COLO668 (cell line): ENCODE results near the gene EPM2A.

Experiments
- DNase-seq: peaks from one replicate; lab custom pipeline; 2025; ENCODE audit not compliant: unreplicated experiment; lab: John Stamatoyannopoulos, UW

The EPM2A gene

GRCh38 chr6:145681965-145682364 is 53.4 kb downstream of the EPM2A start:
- no peak for DNase-seq

- DNase-seq: no peak
Measured at GRCh38 chr6:145673504-145673903, 61.8 kb downstream of the EPM2A start.

- no peak for DNase-seq
Measured at GRCh38 chr6:145670311-145670710, 65.0 kb downstream of the EPM2A start.

GRCh38 chr6:145669627-145670034 is 65.7 kb downstream of the EPM2A start:
- DNase-seq: no peak

- no peak for DNase-seq
Measured at GRCh38 chr6:145668844-145669243, 66.5 kb downstream of the EPM2A start.

- DNase-seq: no peak
Measured at GRCh38 chr6:145660676-145661075, 74.6 kb downstream of the EPM2A start.

- no peak for DNase-seq
Measured at GRCh38 chr6:145656128-145656527, 79.2 kb downstream of the EPM2A start.

- DNase-seq: no peak
Measured at GRCh38 chr6:145652572-145652971, 82.7 kb downstream of the EPM2A start.

- no peak for DNase-seq
Measured at GRCh38 chr6:145651988-145652387, 83.3 kb downstream of the EPM2A start.

- no peak for DNase-seq
Measured at GRCh38 chr6:145648149-145648548, 87.2 kb downstream of the EPM2A start.

- DNase-seq: no peak
Measured at GRCh38 chr6:145647602-145648001, 87.7 kb downstream of the EPM2A start.

- DNase-seq: no peak
Measured at GRCh38 chr6:145643760-145644159, 91.6 kb downstream of the EPM2A start.

GRCh38 chr6:145633981-145634627 is 101.2 kb downstream of the EPM2A start:
- DNase-seq: peak; percentile 81

- no peak for DNase-seq
Measured at GRCh38 chr6:145632971-145633370, 102.3 kb downstream of the EPM2A start.

GRCh38 chr6:145631374-145631773 is 103.9 kb downstream of the EPM2A start:
- no peak for DNase-seq

- DNase-seq: no peak
Measured at GRCh38 chr6:145630598-145630997, 104.7 kb downstream of the EPM2A start.

- DNase-seq: no peak
Measured at GRCh38 chr6:145629478-145629877, 105.8 kb downstream of the EPM2A start.

GRCh38 chr6:145627451-145627850 is 107.9 kb downstream of the EPM2A start:
- no peak for DNase-seq

- DNase-seq: no peak
Measured at GRCh38 chr6:145626857-145627256, 108.5 kb downstream of the EPM2A start.

- DNase-seq: no peak
Measured at GRCh38 chr6:145623231-145623630, 112.1 kb downstream of the EPM2A start.

GRCh38 chr6:145621776-145622175 is 113.5 kb downstream of the EPM2A start:
- DNase-seq: no peak

- no peak for DNase-seq
Measured at GRCh38 chr6:145620088-145620487, 115.2 kb downstream of the EPM2A start.

GRCh38 chr6:145609521-145609920 is 125.8 kb downstream of the EPM2A start:
- DNase-seq: no peak
